SJSA1 (cell line): ENCODE measurements around the gene BMPER. TPM values are rescaled to one million over a fixed set of nuclear protein-coding genes. Genes with fewer than 3 reads are reported as not detected.
A peak's percentile ranks its signal among the peaks of the same experiment; 100 is the strongest.

Source experiments
- DNase-seq, 2 experiments: peaks; one replicate each; pipeline ENCODE4 v3.0.0-alpha.2; 2015 to 2020; ENCODE audit warnings: low spot score in 2 of 2, low read depth in 1 of 2
- H3K27ac ChIP-seq: fragments of 250-450 bp; sonication (Bioruptor Pico); 2 replicates; pipeline ENCODE4 v1.5.1; 2020; ENCODE audit warnings: mild to moderate bottlenecking, moderate library complexity
- H3K27me3 ChIP-seq: fragments of 250-450 bp; sonication (Bioruptor Pico); replicated peaks from 2 replicates; pipeline ENCODE4 v1.5.1; 2020; ENCODE audit warnings: mild to moderate bottlenecking, moderate library complexity
- H3K36me3 ChIP-seq: fragments of 250-450 bp; sonication (Bioruptor Pico); 2 replicates; pipeline ENCODE4 v1.5.1; 2020; ENCODE audit warnings: mild to moderate bottlenecking
- H3K4me1 ChIP-seq: fragments of 250-450 bp; sonication (Bioruptor Pico); replicated peaks from 2 replicates; pipeline ENCODE4 v1.6.1; 2021; ENCODE audit warnings: mild to moderate bottlenecking
- H3K4me3 ChIP-seq: fragments of 250-450 bp; sonication (Bioruptor Pico); 2 replicates; pipeline ENCODE4 v1.5.1; 2020; ENCODE audit warnings: mild to moderate bottlenecking
- H3K9me3 ChIP-seq: fragments of 250-450 bp; sonication (Bioruptor Pico); replicated peaks from 2 replicates; pipeline ENCODE4 v1.5.1; 2020; ENCODE audit warnings: mild to moderate bottlenecking
- total RNA-seq: library from RNA; depleted of rRNA; stranded (reverse); fragments of >200 nt; shearing (Covaris generic); gene quantifications from 2 replicates; pipeline ENCODE4 v1.2.3, GENCODE V29; 2014

The BMPER gene
- total RNA-seq, 1 experiment from 2014 or later: 2.8 TPM

DNA sequence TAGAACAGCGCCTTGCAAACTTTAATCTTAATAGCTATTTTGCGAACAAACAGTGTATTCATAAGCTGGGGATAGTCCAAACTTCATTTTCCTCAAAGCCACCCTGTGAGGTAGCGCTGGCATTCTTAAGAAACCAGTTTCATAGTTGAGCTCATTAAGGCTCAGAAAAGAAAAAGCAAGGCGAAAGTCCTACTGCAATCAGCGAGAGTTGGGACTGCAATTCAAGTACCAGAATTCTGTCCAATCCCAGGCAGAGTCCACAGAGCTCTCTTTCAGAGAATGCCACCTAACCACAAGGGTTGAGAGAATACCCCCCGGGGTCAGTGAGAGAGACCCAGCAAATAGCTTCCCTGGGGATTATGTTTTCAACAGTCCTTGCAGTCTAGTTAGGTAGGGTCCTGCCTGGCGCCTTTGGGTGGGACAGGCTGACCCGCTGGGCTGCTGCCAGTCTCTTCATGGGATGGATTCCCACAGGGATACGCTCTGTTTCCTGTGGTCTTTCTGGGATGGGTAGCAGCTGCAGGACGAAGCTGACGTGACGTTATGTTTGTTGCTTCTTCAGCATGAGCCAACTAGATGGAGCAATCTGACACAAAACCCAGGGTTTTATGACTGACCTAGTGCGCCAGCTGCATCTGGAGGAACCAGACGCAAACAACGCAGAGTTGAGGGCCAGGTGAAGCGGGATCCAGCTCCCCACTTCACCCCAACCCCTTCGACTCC lies 16.0 kb downstream of the BMPER start:
- H3K36me3 ChIP-seq: no peaks in the 10 kb centered on the region
- H3K4me3 ChIP-seq: no peak overlapping the region
- no peaks in the 10 kb centered on the region; the same call in 1 of the 2 replicates for H3K27me3 ChIP-seq
- no peak for DNase-seq
- H3K9me3 ChIP-seq: no peaks in the 10 kb centered on the region
- no peak overlapping the region for H3K27ac ChIP-seq
- no peaks in the 10 kb centered on the region for H3K4me1 ChIP-seq

DNA sequence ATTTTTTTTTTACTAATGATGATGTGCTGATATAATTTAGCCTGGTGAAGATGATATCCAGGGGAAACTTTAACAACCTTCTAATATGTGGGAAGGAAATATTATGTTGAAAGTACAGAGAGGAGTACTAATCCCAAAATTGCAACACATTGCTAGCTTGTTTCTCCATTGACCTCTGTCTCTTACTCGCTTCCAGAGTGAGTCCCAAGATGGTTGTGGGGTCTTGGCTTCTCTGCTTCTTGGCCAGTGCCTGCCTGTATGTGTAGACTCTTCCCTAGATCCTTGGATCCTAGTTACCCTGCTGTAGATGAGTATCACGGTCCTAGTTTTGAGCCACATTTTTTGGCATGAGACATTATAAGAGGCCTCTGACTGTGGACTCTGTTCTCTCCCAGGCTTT lies 17.5 kb downstream of the BMPER start:
- no peak for DNase-seq

DNA sequence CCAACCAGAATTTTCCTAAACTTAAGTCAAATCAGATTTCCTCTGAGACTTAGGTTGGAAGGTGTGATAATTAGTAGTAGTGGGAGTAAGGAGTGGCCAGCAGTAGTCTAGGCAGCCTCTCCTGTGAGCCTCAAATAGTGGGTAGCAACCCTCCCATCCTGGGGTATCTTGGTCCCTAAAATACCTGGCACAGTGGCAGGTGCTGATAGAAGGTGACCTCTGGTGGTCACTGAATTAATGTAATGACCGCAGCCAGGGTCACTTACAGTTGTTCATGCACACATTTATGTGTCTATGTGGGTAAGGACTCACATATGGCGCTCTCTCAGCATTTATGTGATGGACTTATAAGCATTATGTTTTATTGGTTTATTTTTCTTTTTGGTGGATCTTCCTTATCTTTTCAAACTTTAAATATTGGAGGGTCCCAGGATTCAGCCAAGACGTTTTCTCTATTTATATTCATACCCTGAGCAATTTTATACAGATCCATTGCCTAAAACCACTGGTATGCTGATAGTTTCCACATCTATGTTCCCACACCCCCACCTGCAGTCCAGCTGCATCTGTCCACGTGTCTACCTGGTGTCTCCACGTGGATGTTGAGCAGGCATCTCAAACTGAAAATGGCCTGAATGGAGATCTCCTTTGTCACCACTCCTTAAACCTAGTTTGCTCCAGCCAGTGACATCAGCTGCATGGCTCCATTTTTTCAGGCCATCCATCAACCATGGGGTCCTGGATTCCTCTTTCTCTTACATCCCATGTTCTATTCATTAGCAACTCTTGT lies 18.3 kb downstream of the BMPER start:
- Histone ChIP-seq H3K27ac (no peak overlapping the region), H3K4me3 (no peak overlapping the region), H3K36me3 (no peaks in the 10 kb centered on the region), H3K9me3 (no peaks in the 10 kb centered on the region), H3K4me1 (no peaks in the 10 kb centered on the region), H3K27me3 (no peaks in the 10 kb centered on the region; the same call in 1 of the 2 replicates)
- no peak for DNase-seq

More for the DNA sequence above, 17.5 kb downstream of the BMPER start:
- Histone ChIP-seq H3K27me3 (no peaks in the 10 kb centered on the region; the same call in 1 of the 2 replicates), H3K9me3 (no peaks in the 10 kb centered on the region), H3K27ac (no peak overlapping the region), H3K4me3 (no peak overlapping the region), H3K36me3 (no peaks in the 10 kb centered on the region), H3K4me1 (no peaks in the 10 kb centered on the region)

DNA sequence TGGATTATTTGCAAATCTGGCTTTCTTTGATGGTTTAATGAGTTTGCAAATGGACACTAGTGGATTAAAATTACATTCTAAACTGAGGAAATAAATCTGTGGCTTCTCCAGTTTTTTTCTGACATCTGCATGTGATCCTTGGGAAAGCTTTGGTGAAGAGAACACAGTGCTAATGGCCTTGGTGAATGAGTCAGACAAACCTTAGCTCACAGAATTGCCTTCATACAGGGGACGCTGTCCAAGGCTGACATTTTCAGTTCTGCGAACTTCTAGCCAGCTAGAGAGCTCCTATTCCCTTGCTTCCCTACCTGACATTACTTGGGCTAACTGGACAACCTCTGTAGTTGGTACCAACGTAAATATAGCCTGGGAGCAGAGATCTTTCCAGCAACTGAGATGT lies 21.2 kb downstream of the BMPER start:
- no peak for DNase-seq
- Histone ChIP-seq H3K4me1 (no peaks in the 10 kb centered on the region), H3K4me3 (no peak overlapping the region), H3K9me3 (no peaks in the 10 kb centered on the region), H3K27ac (no peak overlapping the region), H3K27me3 (no peaks in the 10 kb centered on the region; the same call in 1 of the 2 replicates), H3K36me3 (no peaks in the 10 kb centered on the region)

DNA sequence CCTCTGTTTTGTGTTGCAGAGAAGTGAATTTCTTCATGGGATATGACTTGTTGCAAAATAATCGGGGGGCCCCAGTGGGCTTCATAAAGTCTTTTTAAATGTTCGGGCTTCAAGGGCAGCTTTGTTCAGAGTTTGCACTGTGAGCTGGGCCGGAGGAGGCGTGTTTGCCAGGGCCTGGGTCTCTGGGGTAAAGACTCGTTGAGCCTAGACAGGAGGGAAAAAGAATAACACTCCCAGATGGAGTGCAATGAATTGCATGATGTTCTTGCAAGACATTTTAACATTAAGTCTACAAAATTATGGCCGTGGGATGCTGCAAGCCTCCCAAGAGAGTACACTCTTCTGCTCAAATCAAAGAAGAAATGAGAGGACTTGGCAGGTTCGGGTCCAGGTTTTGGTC lies 23.6 kb downstream of the BMPER start:
- Histone ChIP-seq H3K9me3 (no peaks in the 10 kb centered on the region), H3K27me3 (no peaks in the 10 kb centered on the region; the same call in 1 of the 2 replicates), H3K36me3 (no peaks in the 10 kb centered on the region), H3K4me3 (no peak overlapping the region), H3K4me1 (peaks cover 11% of the 10 kb centered on the region), H3K27ac (no peak overlapping the region)
- DNase-seq: no peak

DNA sequence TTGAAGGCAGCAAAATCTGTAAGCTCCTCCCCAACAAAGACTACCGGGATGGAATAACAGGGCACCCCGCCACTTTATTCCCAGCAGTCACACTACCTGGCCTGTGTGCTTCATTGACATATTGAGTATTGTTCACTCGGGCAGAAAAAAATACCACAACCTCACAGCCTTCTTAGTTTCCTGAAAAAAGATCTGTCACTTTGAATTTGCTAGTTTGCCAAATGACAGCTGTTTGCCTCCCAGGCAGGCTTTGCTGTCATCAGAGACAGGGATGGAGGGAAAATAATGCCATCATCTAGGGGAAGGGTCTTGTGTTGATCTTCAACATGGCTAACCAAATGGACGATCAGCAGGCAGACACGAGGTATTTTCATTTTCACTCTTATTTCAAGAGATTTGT lies 26.9 kb downstream of the BMPER start:
- Histone ChIP-seq H3K27ac (no peak overlapping the region), H3K36me3 (no peaks in the 10 kb centered on the region), H3K4me1 (peaks cover 13% of the 10 kb centered on the region), H3K4me3 (no peak overlapping the region), H3K9me3 (no peaks in the 10 kb centered on the region), H3K27me3 (no peaks in the 10 kb centered on the region)
- DNase-seq: no peak

DNA sequence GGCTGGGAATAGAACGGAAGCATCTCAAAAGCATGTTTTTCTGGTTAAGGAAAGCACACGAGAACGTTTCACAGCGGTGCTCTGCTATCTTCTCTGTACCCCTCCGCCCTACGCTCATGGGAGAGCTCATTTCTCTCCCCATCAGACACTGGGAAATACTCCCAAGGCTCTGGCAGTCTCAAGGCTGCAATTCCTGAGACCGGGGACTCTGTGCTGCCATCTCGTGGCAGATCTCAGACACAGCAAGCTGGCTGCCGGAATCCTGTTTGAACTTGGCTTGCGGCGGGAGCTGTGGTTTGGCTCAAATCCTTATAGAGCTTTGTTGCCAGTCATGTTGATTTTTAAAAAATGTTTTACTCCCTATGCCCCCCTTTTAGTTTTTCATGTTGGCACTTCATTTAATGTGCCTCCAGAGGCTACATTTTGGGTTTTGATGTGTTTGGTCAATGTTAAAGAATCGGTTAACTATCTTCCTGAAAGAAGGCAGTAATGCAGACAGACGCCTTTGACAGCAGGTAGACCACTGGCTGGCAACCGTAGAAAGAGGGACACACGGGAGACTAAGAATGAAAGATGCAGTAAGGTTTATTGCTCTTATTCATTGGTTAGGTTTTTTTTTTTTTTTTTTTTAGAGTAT lies 27.6 kb downstream of the BMPER start:
- no peaks in the 10 kb centered on the region for H3K27me3 ChIP-seq
- no peak overlapping the region for H3K4me3 ChIP-seq
- peak; percentile 77 to 79 for DNase-seq
- peaks cover 13% of the 10 kb centered on the region for H3K4me1 ChIP-seq
- peak overlapping the region; percentile 41 for H3K27ac ChIP-seq
- no peaks in the 10 kb centered on the region for H3K9me3 ChIP-seq
- no peaks in the 10 kb centered on the region for H3K36me3 ChIP-seq

DNA sequence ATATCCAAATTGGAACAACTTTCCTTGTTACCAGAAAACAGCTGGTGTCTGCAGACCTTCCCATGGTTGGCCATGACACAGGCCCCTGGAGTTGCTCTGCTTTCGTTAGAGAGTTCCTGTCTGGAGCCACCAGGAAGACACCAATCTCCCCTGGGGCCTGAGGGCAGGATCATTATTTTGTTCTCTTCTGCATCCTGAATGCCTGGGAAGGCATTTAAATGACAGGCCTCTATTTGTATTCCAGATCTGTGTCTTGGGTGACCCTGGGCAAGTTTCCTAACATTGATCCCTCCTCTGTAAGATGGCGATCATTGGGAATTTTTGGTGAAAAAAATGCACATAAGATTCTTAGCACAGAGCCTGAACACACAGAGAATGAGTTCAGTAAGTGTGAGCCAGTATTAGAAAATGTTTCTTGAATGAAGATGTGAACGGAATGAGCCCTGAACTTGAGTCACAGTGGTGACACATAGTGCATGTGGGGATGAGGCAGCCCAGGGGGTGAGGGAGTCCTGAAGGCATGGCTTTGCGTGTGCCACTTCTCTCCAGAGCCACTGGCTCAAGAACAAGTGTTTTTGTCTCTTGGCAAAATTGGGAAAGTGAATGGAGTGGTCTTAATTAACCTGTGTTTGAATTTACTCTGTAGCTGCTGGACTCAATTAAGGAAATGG lies 28.4 kb downstream of the BMPER start:
- H3K9me3 ChIP-seq: no peaks in the 10 kb centered on the region
- no peaks in the 10 kb centered on the region for H3K36me3 ChIP-seq
- H3K4me3 ChIP-seq: no peak overlapping the region
- DNase-seq: peak; percentile 37 to 66
- peak overlapping the region; percentile 41 for H3K27ac ChIP-seq
- no peaks in the 10 kb centered on the region for H3K27me3 ChIP-seq
- peaks cover 13% of the 10 kb centered on the region for H3K4me1 ChIP-seq

DNA sequence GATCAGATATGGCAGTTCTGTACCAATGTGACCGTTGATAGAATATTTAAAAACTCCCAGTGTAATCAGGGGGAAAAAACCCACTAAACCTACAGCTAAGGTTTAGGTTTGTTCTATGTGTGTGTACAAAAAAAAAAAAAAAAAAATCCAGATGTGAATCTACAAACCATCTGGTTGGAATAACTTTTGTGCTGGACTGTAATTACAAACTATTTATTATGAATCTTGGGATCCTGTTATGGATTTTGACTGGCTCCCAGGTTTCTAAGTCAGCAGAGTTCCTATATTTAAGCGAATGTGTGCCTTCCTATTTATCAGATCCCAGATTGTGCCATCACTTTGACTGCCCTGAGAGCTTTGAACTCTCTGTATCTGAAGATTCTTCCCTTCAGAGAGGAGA lies 29.1 kb downstream of the BMPER start:
- Histone ChIP-seq H3K36me3 (no peaks in the 10 kb centered on the region), H3K4me1 (peaks cover 13% of the 10 kb centered on the region), H3K9me3 (no peaks in the 10 kb centered on the region), H3K4me3 (no peak overlapping the region), H3K27me3 (no peaks in the 10 kb centered on the region), H3K27ac (no peak overlapping the region)
- DNase-seq: no peak

DNA sequence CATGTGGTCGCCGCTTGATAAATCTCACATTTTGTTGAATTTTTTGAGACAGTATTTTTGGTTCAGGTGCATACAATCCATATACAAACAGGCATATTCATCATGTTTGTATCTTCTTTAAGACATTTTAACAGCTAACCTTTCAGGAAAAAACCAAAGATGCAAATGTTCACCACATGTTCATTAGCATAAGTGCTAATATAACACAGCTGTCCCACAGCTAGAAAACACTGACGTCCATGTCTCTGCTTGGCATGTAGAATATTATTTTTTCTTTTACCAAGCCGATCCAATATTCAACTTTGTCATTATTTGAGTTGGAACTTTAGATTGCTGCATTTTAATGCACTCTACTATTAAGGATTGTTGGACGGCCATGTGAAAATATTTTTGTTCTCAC lies 31.2 kb downstream of the BMPER start:
- H3K4me1 ChIP-seq: peaks cover 13% of the 10 kb centered on the region
- no peak overlapping the region for H3K27ac ChIP-seq
- no peaks in the 10 kb centered on the region for H3K27me3 ChIP-seq
- no peak for DNase-seq
- H3K9me3 ChIP-seq: no peaks in the 10 kb centered on the region
- H3K4me3 ChIP-seq: no peak overlapping the region
- no peaks in the 10 kb centered on the region for H3K36me3 ChIP-seq

DNA sequence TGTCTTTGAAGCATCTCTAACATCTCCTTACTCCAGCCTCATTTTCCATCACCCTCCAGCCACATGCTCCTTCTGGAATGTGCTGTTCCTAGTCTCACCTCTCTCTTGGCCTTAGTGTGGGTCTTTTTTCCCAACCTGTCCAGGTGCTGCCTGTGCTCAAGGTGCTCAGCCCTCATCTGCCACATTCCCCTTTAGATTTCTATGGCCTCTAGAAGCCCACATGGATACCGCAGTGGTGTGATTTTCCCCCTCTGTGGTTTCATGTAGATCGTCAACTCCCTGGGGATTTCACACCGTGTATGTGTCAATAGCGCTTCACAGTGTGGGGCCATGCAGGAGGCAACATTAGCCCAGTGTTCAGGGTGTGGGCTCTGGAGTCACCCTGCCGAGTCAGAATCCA lies 32.5 kb downstream of the BMPER start:
- Histone ChIP-seq H3K27ac (no peak overlapping the region), H3K9me3 (no peaks in the 10 kb centered on the region), H3K4me1 (peaks cover 13% of the 10 kb centered on the region), H3K27me3 (no peaks in the 10 kb centered on the region), H3K36me3 (no peaks in the 10 kb centered on the region), H3K4me3 (no peak overlapping the region)
- no peak for DNase-seq

DNA sequence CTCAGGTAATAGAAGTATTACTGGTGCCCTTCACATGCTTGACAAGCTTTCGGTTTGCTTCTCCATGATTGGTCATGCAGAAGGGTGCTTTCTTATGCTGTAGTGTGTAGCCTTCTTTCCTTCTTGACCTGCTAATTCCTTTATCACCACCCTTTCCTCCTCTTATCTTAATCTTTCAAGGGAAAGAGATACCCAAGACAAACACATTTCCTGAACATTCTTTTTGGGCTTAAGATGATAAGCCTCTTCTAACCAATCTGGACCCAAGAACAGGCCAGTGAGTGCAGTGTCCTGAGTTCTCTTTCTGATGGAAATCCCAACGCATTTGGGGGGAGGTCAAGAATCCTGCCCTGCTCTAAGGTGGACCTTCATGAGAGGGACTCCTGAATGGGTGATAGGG lies 33.8 kb downstream of the BMPER start:
- Histone ChIP-seq H3K36me3 (no peaks in the 10 kb centered on the region), H3K9me3 (no peaks in the 10 kb centered on the region), H3K4me1 (peaks cover 1% of the 10 kb centered on the region)

DNA sequence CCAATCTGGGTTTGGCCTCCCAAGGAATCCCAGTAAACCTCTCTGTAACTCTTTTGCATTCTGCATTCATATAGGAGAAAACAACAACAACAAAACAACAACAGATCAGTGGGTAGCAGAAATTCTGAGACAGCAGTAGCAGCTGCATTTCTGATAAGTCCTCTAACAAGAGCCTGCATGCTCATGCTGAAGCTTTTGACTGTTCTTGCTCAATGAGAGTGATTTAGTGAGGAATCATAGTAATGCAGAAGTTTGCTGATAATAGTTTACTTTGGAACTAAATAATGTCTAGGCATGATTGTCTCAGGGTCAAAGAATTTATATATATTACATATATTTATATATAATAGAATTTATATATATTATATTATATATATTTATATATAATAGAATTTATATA lies 35.2 kb downstream of the BMPER start:
- no peaks in the 10 kb centered on the region for H3K9me3 ChIP-seq
- H3K36me3 ChIP-seq: no peaks in the 10 kb centered on the region

More for the DNA sequence above, 33.8 kb downstream of the BMPER start:
- Histone ChIP-seq H3K4me3 (no peak overlapping the region), H3K27me3 (no peaks in the 10 kb centered on the region), H3K27ac (no peak overlapping the region)
- DNase-seq: no peak

More for the DNA sequence above, 35.2 kb downstream of the BMPER start:
- no peak overlapping the region for H3K4me3 ChIP-seq
- H3K4me1 ChIP-seq: no peaks in the 10 kb centered on the region
- no peaks in the 10 kb centered on the region for H3K27me3 ChIP-seq
- H3K27ac ChIP-seq: no peak overlapping the region
- DNase-seq: no peak
